ENCODE results near the gene SYT1. TPM values are rescaled to one million over a fixed set of nuclear protein-coding genes. Genes with fewer than 3 reads are reported as not detected.

Gene SYT1
- total RNA-seq, 1 experiment from 2014 or later: 80.9 TPM

GRCh38 chr12:79302162-79302814 is 437.7 kb downstream of the SYT1 start:
- intact Hi-C loops (cut with micrococcal nuclease; ENCODE audit: unreplicated experiment): no loop called here
- Histone ChIP-seq H3K27ac (ENCODE audit: low read depth, low read length, poor library complexity, severe bottlenecking) (no peak overlapping the region), H3K4me1 (ENCODE audit: insufficient read depth, low read length, poor library complexity, severe bottlenecking) (peaks cover 5% of the 10 kb centered on the region), H3K36me3 (ENCODE audit: insufficient read depth, low read length, poor library complexity, severe bottlenecking) (peaks cover 34% of the 10 kb centered on the region), H3K4me3 (ENCODE audit: low read depth, low read length, poor library complexity, severe bottlenecking) (no peak overlapping the region), H3K9me3 (ENCODE audit: low read depth, low read length, poor library complexity, severe bottlenecking) (no peaks in the 10 kb centered on the region), H3K27me3 (replicated peaks; ENCODE audit: insufficient read depth, low read depth, low read length, poor library complexity) (no peaks in the 10 kb centered on the region)
- ChIA-PET CTCF (no interaction called here), POLR2A (ENCODE audit: low non-redundant PET) (no interaction called here)
- no peak for DNase-seq (ENCODE audit: low spot score)
- no TSS peak for BruUV-seq (replicated peaks)
- TF ChIP-seq EZH2 (IDR thresholded peaks at IDR 0.05; ENCODE audit: borderline replicate concordance, low read depth, low read length, poor library complexity, severe bottlenecking): no peak
- TF ChIP-seq CTCF (conservative IDR thresholded peaks at IDR 0.05; ENCODE audit: low read depth, low read length): no peak

GRCh38 chr12:79307340-79307739 is 442.8 kb downstream of the SYT1 start:
- intact Hi-C loops (cut with micrococcal nuclease; ENCODE audit: unreplicated experiment): no loop called here
- Histone ChIP-seq H3K36me3 (ENCODE audit: insufficient read depth, low read length, poor library complexity, severe bottlenecking) (no peaks in the 10 kb centered on the region), H3K27ac (ENCODE audit: low read depth, low read length, poor library complexity, severe bottlenecking) (no peak overlapping the region), H3K9me3 (ENCODE audit: low read depth, low read length, poor library complexity, severe bottlenecking) (no peaks in the 10 kb centered on the region), H3K4me3 (ENCODE audit: low read depth, low read length, poor library complexity, severe bottlenecking) (no peak overlapping the region), H3K4me1 (ENCODE audit: insufficient read depth, low read length, poor library complexity, severe bottlenecking) (no peaks in the 10 kb centered on the region), H3K27me3 (replicated peaks; ENCODE audit: insufficient read depth, low read depth, low read length, poor library complexity) (no peaks in the 10 kb centered on the region)
- TF ChIP-seq CTCF (conservative IDR thresholded peaks at IDR 0.05; ENCODE audit: low read depth, low read length) (no peak), EZH2 (IDR thresholded peaks at IDR 0.05; ENCODE audit: borderline replicate concordance, low read depth, low read length, poor library complexity, severe bottlenecking) (no peak)
- CTCF ChIA-PET: no interaction called here
- DNase-seq (ENCODE audit: low spot score): no peak
- POLR2A ChIA-PET (ENCODE audit: low non-redundant PET): no interaction called here
- no TSS peak for BruUV-seq (replicated peaks)

- H3K27me3 ChIP-seq (replicated peaks; ENCODE audit: insufficient read depth, low read depth, low read length, poor library complexity): no peaks in the 10 kb centered on the region
- CTCF ChIA-PET: no interaction called here
- POLR2A ChIA-PET (ENCODE audit: low non-redundant PET): no interaction called here
- intact Hi-C loops (cut with micrococcal nuclease; ENCODE audit: unreplicated experiment): no loop called here
- H3K9me3 ChIP-seq (ENCODE audit: low read depth, low read length, poor library complexity, severe bottlenecking): no peaks in the 10 kb centered on the region
- TF ChIP-seq EZH2 (IDR thresholded peaks at IDR 0.05; ENCODE audit: borderline replicate concordance, low read depth, low read length, poor library complexity, severe bottlenecking) (no peak), CTCF (conservative IDR thresholded peaks at IDR 0.05; ENCODE audit: low read depth, low read length) (no peak)
- H3K4me1 ChIP-seq (ENCODE audit: insufficient read depth, low read length, poor library complexity, severe bottlenecking): no peaks in the 10 kb centered on the region
- H3K36me3 ChIP-seq (ENCODE audit: insufficient read depth, low read length, poor library complexity, severe bottlenecking): no peaks in the 10 kb centered on the region
- no peak overlapping the region for H3K27ac ChIP-seq (ENCODE audit: low read depth, low read length, poor library complexity, severe bottlenecking)
- no TSS peak for BruUV-seq (replicated peaks)
- H3K4me3 ChIP-seq (ENCODE audit: low read depth, low read length, poor library complexity, severe bottlenecking): no peak overlapping the region
- DNase-seq (ENCODE audit: low spot score): no peak
Measured at GRCh38 chr12:79309039-79309438, 444.5 kb downstream of the SYT1 start.

Measured in A673 (cell line).